ENCODE results near the gene LHFPL3.

The LHFPL3 gene

GRCh38 chr7:104795616-104796398 lies 467.4 kb downstream of the LHFPL3 start:
- DNase-seq (ENCODE audit: low read depth in 2 of 2) = no peak

- DNase-seq (ENCODE audit: low read depth in 2 of 2) = no peak
These were observed 471.9 kb downstream of the LHFPL3 start for GRCh38 chr7:104800307-104800706.

GRCh38 chr7:104801022-104801421 lies 472.6 kb downstream of the LHFPL3 start:
- no peak for DNase-seq (ENCODE audit: low read depth in 2 of 2)

- DNase-seq (ENCODE audit: low read depth in 2 of 2) = no peak
These were observed 475.5 kb downstream of the LHFPL3 start for GRCh38 chr7:104803931-104804330.

- no peak for DNase-seq (ENCODE audit: low read depth in 2 of 2)
These were observed 476.3 kb downstream of the LHFPL3 start for GRCh38 chr7:104804696-104805095.

GRCh38 chr7:104805449-104806317 lies 477.3 kb downstream of the LHFPL3 start:
- no peak for DNase-seq (ENCODE audit: low read depth in 2 of 2)

GRCh38 chr7:104807671-104808070 lies 479.3 kb downstream of the LHFPL3 start:
- no peak for DNase-seq (ENCODE audit: low read depth in 2 of 2)

- no peak for DNase-seq (ENCODE audit: low read depth in 2 of 2)
These were observed 481.5 kb downstream of the LHFPL3 start for GRCh38 chr7:104809906-104810305.

GRCh38 chr7:104814126-104814525 lies 485.7 kb downstream of the LHFPL3 start:
- no peak for DNase-seq (ENCODE audit: low read depth in 2 of 2)

GRCh38 chr7:104814671-104815400 lies 486.4 kb downstream of the LHFPL3 start:
- no peak for DNase-seq (ENCODE audit: low read depth in 2 of 2)

GRCh38 chr7:104816537-104816936 lies 488.1 kb downstream of the LHFPL3 start:
- no peak for DNase-seq (ENCODE audit: low read depth in 2 of 2)

GRCh38 chr7:104818961-104819880 lies 490.8 kb downstream of the LHFPL3 start:
- no peak for DNase-seq (ENCODE audit: low read depth in 2 of 2)

GRCh38 chr7:104820836-104821535 lies 492.6 kb downstream of the LHFPL3 start:
- no peak for DNase-seq (ENCODE audit: low read depth in 2 of 2)

- no peak for DNase-seq (ENCODE audit: low read depth in 2 of 2)
These were observed 494.8 kb downstream of the LHFPL3 start for GRCh38 chr7:104823177-104823576.

- DNase-seq (ENCODE audit: low read depth in 2 of 2) = no peak
These were observed 496.7 kb downstream of the LHFPL3 start for GRCh38 chr7:104825099-104825498.

- DNase-seq (ENCODE audit: low read depth in 2 of 2) = no peak
These were observed 497.7 kb downstream of the LHFPL3 start for GRCh38 chr7:104826135-104826534.

- no peak for DNase-seq (ENCODE audit: low read depth in 2 of 2)
These were observed 508.6 kb downstream of the LHFPL3 start for GRCh38 chr7:104836976-104837375.

GRCh38 chr7:104838537-104839299 lies 510.3 kb downstream of the LHFPL3 start:
- no peak for DNase-seq (ENCODE audit: low read depth in 2 of 2)

- no peak for DNase-seq (ENCODE audit: low read depth in 2 of 2)
These were observed 511.4 kb downstream of the LHFPL3 start for GRCh38 chr7:104839842-104840241.

GRCh38 chr7:104841798-104842197 lies 513.4 kb downstream of the LHFPL3 start:
- DNase-seq (ENCODE audit: low read depth in 2 of 2) = no peak
